ENCODE measurements around the gene PEX11A.

- TF ChIP-seq POLR2A (IDR thresholded peaks at IDR 0.05) (no peak), CTCF (IDR thresholded peaks at IDR 0.05) (no peak)
These were observed 32.8 kb downstream of the PEX11A start for GRCh38 chr15:89657686-89658200.

Data from thyroid gland (tissue), 4 donors.